ENCODE data around the gene DSG3.

DNA sequence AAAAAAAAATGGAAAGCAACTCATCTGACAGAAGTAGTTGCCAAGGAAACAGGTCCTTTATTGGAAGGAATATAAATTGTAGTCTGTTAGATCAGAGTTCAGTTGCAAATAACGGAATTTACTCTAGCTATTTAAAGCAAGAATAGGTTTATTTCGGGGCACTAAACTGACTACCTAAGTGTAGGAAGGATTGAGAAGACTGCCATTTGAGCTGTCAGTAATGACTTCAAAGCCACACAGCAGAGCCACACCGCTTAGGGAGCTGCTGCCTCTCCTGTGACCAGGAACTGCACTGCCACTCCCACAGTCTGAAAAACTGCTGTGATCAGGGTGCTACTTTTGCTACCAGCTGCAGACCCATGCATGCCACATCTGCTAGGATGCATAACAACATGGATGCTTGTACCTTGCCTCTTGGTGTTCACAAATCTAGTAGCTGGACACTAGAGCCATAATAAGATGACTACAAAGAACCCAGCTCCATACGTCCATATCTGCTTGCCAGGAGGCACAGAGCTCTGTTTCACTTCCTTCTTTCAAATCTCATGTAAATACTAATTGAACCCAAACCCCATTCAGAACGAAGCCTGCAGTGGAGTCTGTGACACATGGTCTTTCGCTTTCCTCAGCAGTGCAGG is 52.6 kb downstream of the DSG3 start:
- TF ChIP-seq, protein P1, sequence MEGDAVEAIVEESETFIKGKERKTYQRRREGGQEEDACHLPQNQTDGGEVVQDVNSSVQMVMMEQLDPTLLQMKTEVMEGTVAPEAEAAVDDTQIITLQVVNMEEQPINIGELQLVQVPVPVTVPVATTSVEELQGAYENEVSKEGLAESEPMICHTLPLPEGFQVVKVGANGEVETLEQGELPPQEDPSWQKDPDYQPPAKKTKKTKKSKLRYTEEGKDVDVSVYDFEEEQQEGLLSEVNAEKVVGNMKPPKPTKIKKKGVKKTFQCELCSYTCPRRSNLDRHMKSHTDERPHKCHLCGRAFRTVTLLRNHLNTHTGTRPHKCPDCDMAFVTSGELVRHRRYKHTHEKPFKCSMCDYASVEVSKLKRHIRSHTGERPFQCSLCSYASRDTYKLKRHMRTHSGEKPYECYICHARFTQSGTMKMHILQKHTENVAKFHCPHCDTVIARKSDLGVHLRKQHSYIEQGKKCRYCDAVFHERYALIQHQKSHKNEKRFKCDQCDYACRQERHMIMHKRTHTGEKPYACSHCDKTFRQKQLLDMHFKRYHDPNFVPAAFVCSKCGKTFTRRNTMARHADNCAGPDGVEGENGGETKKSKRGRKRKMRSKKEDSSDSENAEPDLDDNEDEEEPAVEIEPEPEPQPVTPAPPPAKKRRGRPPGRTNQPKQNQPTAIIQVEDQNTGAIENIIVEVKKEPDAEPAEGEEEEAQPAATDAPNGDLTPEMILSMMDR (IDR thresholded peaks at IDR 0.05) = no peak
- TF ChIP-seq POLR2AphosphoS5 (IDR thresholded peaks at IDR 0.05) (no peak), POLR2A (IDR thresholded peaks at IDR 0.05) (no peak), EP300 (IDR thresholded peaks at IDR 0.05) (no peak)

Measured in gastroesophageal sphincter (tissue), 3 donors.